GM20000 (cell line): Measurements from ENCODE around the gene NDUFAF8.

Source experiments
- DNase-seq: peaks from one replicate; pipeline ENCODE4 v3.0.0; 2012; ENCODE audit warnings: low spot score
- CTCF ChIP-seq: IDR thresholded peaks from 2 replicates; pipeline ENCODE4 v1.5.1; 2012; ENCODE audit warnings: mild to moderate bottlenecking, control low read depth; ENCODE audit errors: extremely low read depth, missing control alignments

NDUFAF8 gene

GRCh38 chr17:81237591-81238489 is 1.3 kb upstream of the NDUFAF8 start:
- no peak for DNase-seq
- no peak for TF ChIP-seq CTCF

GRCh38 chr17:81238490-81238814 is 666 bp upstream of the NDUFAF8 start:
- DNase-seq, result no peak
- no peak for TF ChIP-seq CTCF

- no peak for TF ChIP-seq CTCF
- peak; percentile 70 for DNase-seq
Measured at GRCh38 chr17:81239714-81240555, 817 bp downstream of the NDUFAF8 start.

GRCh38 chr17:81240761-81241160 is 1.6 kb downstream of the NDUFAF8 start:
- TF ChIP-seq CTCF, result no peak
- DNase-seq, result no peak

- no peak for TF ChIP-seq CTCF
- no peak for DNase-seq
Measured at GRCh38 chr17:81241203-81241602, 2.1 kb downstream of the NDUFAF8 start.

GRCh38 chr17:81241648-81242420 is 2.7 kb downstream of the NDUFAF8 start:
- peak; percentile 89 for TF ChIP-seq CTCF
- peak; percentile 88 for DNase-seq
